ENCODE measurements around the gene CENPV. TPM values are rescaled to one million over a fixed set of nuclear protein-coding genes. Genes with fewer than 3 reads are reported as not detected.
"Not testable (repeated sequence)": the region's sequence is repeated elsewhere in the genome, so short reads cannot be mapped to it uniquely, and the experiment has no call there.

The CENPV gene
- total RNA-seq = 100 to 1,000 TPM in 3 of 8 experiments, 10 to 100 TPM in 4, 1 to 10 TPM in 1; 9.0 to 310 (median 79.3) TPM

- in situ Hi-C loops (cut with MboI; ENCODE audit: low pct_unique_long_range_greater_than_20kb in 2 of 9, low sequenced_read_pairs in 9 of 9, unreplicated experiment in 9 of 9) = loop anchor here in 1 of 9 experiments (25.0 kb wide), 1 partner anchor 159 kb away; no protein-coding TSS in a partner anchor
- ATAC-seq (replicated peaks in 6 of 8) = peak; percentile 50 to 84 (median 68)
- Histone ChIP-seq H3K27ac (peak within 1 kb of the TSS; percentile 85 to 86), H3K4me1 (replicated peaks in 1 of 2) (peaks cover 0 to 9% of the 10 kb centered on the region in 2 donors), H3K4me3 (peak within 1 kb of the TSS; percentile 46 to 69 (median 63))
- WGBS, 10 experiments = 48 to 100% (median 94%) methylated on average over 1 to 19 of the region's 83 CpGs; no CpG with 5 or more reads in 1 of the 10 experiments
Measured at GRCh38 chr17:16353317-16354174, at the start of gene CENPV. Gene CENPV (minus strand): TSS chr17:16353469. CDS start chr17:16353436, 33 bp downstream.

DNA sequence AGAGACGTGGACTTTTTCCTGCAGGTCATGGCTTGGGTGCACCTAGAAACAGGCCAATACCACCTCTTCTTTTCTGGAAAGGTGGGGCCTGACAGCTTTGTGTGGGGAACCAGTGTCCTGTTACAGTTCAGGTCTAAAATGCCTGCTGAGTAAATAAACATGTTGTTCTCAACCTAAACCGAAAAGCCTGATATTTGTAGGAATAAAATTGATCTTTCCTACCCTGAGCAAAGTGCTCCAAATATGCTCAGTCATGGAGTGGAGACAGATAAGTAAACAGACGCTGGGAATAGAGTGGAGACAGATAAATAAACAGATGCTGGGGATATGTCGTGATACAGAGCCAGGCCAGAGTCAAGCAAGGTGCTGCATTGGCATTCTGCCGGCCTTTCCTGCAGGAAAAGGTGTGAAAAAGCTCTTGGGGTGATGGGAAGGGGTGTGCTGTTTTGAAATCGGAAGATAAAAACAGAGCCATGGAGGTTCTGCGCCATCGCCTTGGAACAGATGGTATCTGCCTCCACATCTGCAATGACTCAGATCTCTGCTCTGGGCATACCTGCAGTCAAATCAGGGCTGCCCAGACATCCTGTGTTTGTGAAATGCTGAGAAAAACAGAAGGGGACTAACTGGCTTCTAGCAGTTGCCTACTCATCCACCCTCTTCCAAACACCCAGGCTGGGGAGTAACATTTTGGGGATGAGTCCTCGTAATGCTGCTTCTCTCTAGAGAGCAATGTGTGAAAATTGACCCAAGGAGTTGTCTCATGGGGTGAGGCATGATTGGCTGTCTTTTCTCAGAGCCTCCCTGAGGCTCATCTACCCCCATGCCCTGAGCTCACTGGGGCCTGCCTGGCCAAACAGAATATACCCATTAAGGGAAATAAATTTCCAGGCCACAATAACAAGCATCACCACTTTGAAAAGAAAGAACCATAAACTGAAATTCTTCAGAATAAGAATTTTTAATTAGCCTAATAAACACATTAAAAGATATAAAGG, 45.3 kb upstream of the CENPV start:
- ATAC-seq (replicated peaks in 6 of 8) = peak in 2 of 8 experiments; percentile 33 to 38
- Histone ChIP-seq H3K27ac (no peak overlapping the region), H3K4me1 (replicated peaks in 1 of 2) (peaks cover 0 to 10% of the 10 kb centered on the region in 2 donors), H3K4me3 (no peak overlapping the region)
- WGBS, 10 experiments = 30 to 100% (median 72%) methylated on average over 1 to 7 of the region's 9 CpGs; no CpG with 5 or more reads in 2 of the 10 experiments
- in situ Hi-C loops (cut with MboI; ENCODE audit: low pct_unique_long_range_greater_than_20kb in 2 of 9, low sequenced_read_pairs in 9 of 9, unreplicated experiment in 9 of 9) = loop anchor here in 1 of 9 experiments (25.0 kb wide), 1 partner anchor 114 kb away; no protein-coding TSS in a partner anchor

DNA sequence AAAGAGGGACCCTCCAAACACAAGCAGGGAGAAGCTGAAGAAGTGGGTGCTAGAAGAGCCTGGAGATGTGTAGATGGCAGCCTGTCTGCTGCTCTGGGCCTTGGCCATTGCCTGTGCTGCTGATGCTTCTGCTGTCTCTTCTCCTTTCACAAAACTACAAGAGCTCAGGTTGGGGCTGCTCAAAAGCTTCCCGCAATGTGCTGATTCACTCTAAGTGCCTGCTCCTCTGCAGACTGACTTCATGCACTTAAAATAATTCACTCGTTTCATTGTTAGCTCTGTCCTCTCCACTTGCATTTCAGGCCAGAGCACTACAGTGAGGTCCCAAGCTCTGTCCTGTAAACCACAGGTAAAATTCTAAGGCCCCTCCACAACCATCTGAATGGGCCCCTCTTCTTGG, 43.4 kb upstream of the CENPV start:
- WGBS, 10 experiments = 80 to 100% methylated on average over 1 of the region's 2 CpGs; no CpG with 5 or more reads in 8 of the 10 experiments
- peak in 5 of 8 experiments; percentile 67 to 93 (median 73) for ATAC-seq (replicated peaks in 6 of 8)
- in situ Hi-C loops (cut with MboI; ENCODE audit: low pct_unique_long_range_greater_than_20kb in 2 of 9, low sequenced_read_pairs in 9 of 9, unreplicated experiment in 9 of 9) = loop anchor here in 1 of 9 experiments (25.0 kb wide), 1 partner anchor 116 kb away; no protein-coding TSS in a partner anchor
- not testable (repeated sequence) for H3K27ac ChIP-seq; H3K4me1 ChIP-seq (replicated peaks in 1 of 2); H3K4me3 ChIP-seq

DNA sequence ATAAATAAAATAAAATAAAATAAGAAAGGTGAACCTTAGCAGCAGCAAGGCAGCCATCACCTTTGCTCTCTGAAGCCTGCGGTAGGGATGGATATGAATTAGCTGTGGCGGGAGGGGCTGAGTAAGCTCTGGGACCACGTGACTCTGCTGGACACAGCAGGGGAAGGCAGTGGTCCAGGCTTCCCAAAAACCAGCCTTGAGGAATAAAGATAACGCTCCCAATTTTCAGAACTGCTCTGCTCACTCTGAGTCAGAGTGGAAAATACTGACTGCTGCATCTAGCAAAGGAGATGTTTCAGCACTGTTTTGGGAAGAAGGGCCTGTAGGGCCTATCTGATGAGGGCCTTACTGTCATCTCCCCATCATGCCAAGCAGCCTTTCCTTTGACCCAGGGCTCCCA, 42.6 kb upstream of the CENPV start:
- ATAC-seq (replicated peaks in 6 of 8) = peak in 7 of 8 experiments; percentile 23 to 65 (median 54)
- not testable (repeated sequence) for H3K4me3 ChIP-seq; H3K4me1 ChIP-seq (replicated peaks in 1 of 2); H3K27ac ChIP-seq
- WGBS, 10 experiments = 0 to 80% (median 47%) methylated on average over 1 to 4 of the region's 4 CpGs; no CpG with 5 or more reads in 3 of the 10 experiments
- in situ Hi-C loops (cut with MboI; ENCODE audit: low pct_unique_long_range_greater_than_20kb in 2 of 9, low sequenced_read_pairs in 9 of 9, unreplicated experiment in 9 of 9) = loop anchor here in 1 of 9 experiments (25.0 kb wide), 1 partner anchor 116 kb away; no protein-coding TSS in a partner anchor

DNA sequence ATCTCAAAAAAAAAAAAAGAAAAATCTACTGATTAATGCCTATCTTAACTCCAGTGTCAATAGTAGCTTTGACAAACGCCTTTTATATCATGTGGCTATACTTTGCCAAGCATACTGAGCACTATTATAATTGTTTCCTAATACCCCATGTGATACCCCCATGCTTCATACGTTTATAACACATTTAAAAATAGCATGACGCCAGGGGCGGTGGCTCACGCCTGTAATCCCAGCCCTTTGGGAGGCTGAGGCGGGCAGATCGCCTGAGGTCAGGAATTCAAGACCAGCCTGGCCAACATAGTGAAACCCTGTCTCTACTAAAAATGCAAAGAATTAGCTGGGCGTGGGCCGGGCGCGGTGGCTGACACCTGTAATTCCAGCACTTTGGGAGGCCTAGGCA, 39.2 kb upstream of the CENPV start:
- not testable (repeated sequence) for H3K4me1 ChIP-seq (replicated peaks in 1 of 2); H3K27ac ChIP-seq; H3K4me3 ChIP-seq; ATAC-seq (replicated peaks in 6 of 8)
- WGBS, 10 experiments = 80 to 100% (median 86%) methylated on average over 1 to 8 of the region's 11 CpGs; no CpG with 5 or more reads in 4 of the 10 experiments
- in situ Hi-C loops (cut with MboI; ENCODE audit: low pct_unique_long_range_greater_than_20kb in 2 of 9, low sequenced_read_pairs in 9 of 9, unreplicated experiment in 9 of 9) = loop anchor here in 1 of 9 experiments (25.0 kb wide), 1 partner anchor 120 kb away; no protein-coding TSS in a partner anchor

- no peak overlapping the region for H3K27ac ChIP-seq
- in situ Hi-C loops (cut with MboI; ENCODE audit: low pct_unique_long_range_greater_than_20kb in 2 of 9, low sequenced_read_pairs in 9 of 9, unreplicated experiment in 9 of 9) = loop anchor here in 1 of 9 experiments (25.0 kb wide), 1 partner anchor 121 kb away; no protein-coding TSS in a partner anchor
- 93 to 100% (median 100%) methylated on average over 1 to 3 of the region's 13 CpGs; no CpG with 5 or more reads in 7 of the 10 experiments for WGBS, 10 experiments
- H3K4me3 ChIP-seq = no peak overlapping the region
- no peak for ATAC-seq (replicated peaks in 6 of 8)
- H3K4me1 ChIP-seq (replicated peaks in 1 of 2) = no peaks in the 10 kb centered on the region
Measured at GRCh38 chr17:16391451-16391850, 38.2 kb upstream of the CENPV start.

GRCh38 chr17:16386126-16386507, 32.8 kb upstream of the CENPV start:
- not testable (repeated sequence) for H3K27ac ChIP-seq; H3K4me3 ChIP-seq; H3K4me1 ChIP-seq (replicated peaks in 1 of 2)
- in situ Hi-C loops (cut with MboI; ENCODE audit: low pct_unique_long_range_greater_than_20kb in 2 of 9, low sequenced_read_pairs in 9 of 9, unreplicated experiment in 9 of 9) = loop anchor here in 1 of 9 experiments (25.0 kb wide), 1 partner anchor 126 kb away; no protein-coding TSS in a partner anchor
- 60 to 100% (median 90%) methylated on average over 1 to 8 of the region's 23 CpGs; no CpG with 5 or more reads in 6 of the 10 experiments for WGBS, 10 experiments
- peak in 1 of 8 experiments; percentile 8 for ATAC-seq (replicated peaks in 6 of 8)

DNA sequence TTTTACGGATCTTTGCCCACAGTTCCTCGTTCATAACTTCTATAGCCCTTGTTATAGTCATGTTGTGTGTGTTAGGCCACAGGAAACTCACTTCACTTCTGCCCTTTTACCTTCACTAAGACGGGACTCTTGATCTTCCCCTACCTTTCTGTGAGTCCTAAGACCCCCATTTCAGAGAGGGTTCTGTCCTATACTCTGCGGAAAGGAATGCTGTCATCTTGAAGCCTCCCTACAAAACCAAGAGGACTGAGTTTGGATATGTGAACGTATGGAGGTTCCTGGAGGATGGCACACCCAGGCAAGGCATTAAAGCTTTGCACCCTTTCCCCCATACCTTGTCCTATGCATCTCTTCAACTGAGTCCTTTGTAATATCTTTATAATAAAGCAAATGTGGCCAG, 31.3 kb upstream of the CENPV start:
- Histone ChIP-seq H3K27ac (no peak overlapping the region), H3K4me3 (no peak overlapping the region), H3K4me1 (replicated peaks in 1 of 2) (peaks cover 5 to 8% of the 10 kb centered on the region in 2 donors)
- ATAC-seq (replicated peaks in 6 of 8) = no peak
- in situ Hi-C loops (cut with MboI; ENCODE audit: low pct_unique_long_range_greater_than_20kb in 2 of 9, low sequenced_read_pairs in 9 of 9, unreplicated experiment in 9 of 9) = loop anchor here in 1 of 9 experiments (25.0 kb wide), 1 partner anchor 128 kb away; no protein-coding TSS in a partner anchor
- whole genome bisulfite sequencing, 10 experiments = 65 to 100% (median 93%) methylated on average over 1 to 5 of the region's 5 CpGs; no CpG with 5 or more reads in 1 of the 10 experiments

DNA sequence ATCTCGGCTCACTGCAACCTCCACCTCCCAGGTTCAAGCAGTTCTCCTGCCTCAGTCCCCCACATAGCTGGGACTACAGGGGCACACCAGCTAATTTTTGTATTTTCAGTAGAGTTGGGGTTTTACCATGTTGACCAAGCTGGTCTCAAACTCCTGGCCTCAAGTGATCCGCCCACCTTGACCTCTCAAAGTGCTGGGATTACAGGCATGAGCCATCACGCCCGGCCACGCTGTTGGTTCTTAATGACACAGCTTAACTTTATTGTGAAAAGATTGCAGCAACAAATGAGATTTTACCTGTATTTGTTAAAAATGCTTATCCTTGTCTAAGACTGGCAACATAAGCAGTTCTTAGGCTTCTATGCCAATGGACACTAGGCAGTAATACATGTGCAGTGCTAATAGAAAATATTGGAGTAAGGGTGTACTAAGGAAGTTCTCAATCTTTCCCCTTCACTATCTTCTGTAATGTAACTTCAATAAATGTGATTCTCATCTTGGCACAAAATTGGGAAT, 30.6 kb upstream of the CENPV start:
- 72 to 100% (median 100%) methylated on average over 1 to 4 of the region's 5 CpGs; no CpG with 5 or more reads in 1 of the 10 experiments for whole genome bisulfite sequencing, 10 experiments
- no peak for ATAC-seq (replicated peaks in 6 of 8)
- Histone ChIP-seq H3K4me1 (replicated peaks in 1 of 2) (peaks cover 5 to 8% of the 10 kb centered on the region in 2 donors), H3K4me3 (no peak overlapping the region), H3K27ac (no peak overlapping the region)
- in situ Hi-C loops (cut with MboI; ENCODE audit: low pct_unique_long_range_greater_than_20kb in 2 of 9, low sequenced_read_pairs in 9 of 9, unreplicated experiment in 9 of 9) = loop anchor here in 1 of 9 experiments (25.0 kb wide), 1 partner anchor 128 kb away; no protein-coding TSS in a partner anchor

- no peak for ATAC-seq (replicated peaks in 6 of 8)
- 40 to 100% (median 100%) methylated on average over 1 to 3 of the region's 4 CpGs; no CpG with 5 or more reads in 2 of the 10 experiments for WGBS, 10 experiments
- Histone ChIP-seq H3K27ac (no peak overlapping the region), H3K4me3 (no peak overlapping the region), H3K4me1 (replicated peaks in 1 of 2) (peaks cover 5 to 8% of the 10 kb centered on the region in 2 donors)
- in situ Hi-C loops (cut with MboI; ENCODE audit: low pct_unique_long_range_greater_than_20kb in 2 of 9, low sequenced_read_pairs in 9 of 9, unreplicated experiment in 9 of 9) = loop anchor here in 1 of 9 experiments (25.0 kb wide), 1 partner anchor 129 kb away; no protein-coding TSS in a partner anchor
Measured at GRCh38 chr17:16383216-16383615, 29.9 kb upstream of the CENPV start.

DNA sequence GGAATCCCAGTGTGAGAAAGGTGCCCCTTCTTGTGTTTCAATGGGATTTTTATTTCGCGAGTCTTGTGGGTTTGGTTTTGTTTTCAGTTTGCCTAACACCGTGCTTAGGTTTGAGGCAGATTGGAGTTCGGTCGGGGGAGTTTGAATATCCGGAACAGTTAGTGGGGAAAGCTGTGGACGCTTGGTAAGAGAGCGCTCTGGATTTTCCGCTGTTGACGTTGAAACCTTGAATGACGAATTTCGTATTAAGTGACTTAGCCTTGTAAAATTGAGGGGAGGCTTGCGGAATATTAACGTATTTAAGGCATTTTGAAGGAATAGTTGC, 28.2 kb upstream of the CENPV start:
- H3K4me3 ChIP-seq = peak overlapping the region; percentile 42 to 72 (median 52)
- H3K4me1 ChIP-seq (replicated peaks in 1 of 2) = peaks cover 5 to 8% of the 10 kb centered on the region in 2 donors
- 0 to 9% (median 3%) methylated on average over 4 to 13 of the region's 14 CpGs; no CpG with 5 or more reads in 1 of the 10 experiments for WGBS, 10 experiments
- in situ Hi-C loops (cut with MboI; ENCODE audit: low pct_unique_long_range_greater_than_20kb in 2 of 9, low sequenced_read_pairs in 9 of 9, unreplicated experiment in 9 of 9) = loop anchor here in 1 of 9 experiments (25.0 kb wide), 1 partner anchor 131 kb away; no protein-coding TSS in a partner anchor
- H3K27ac ChIP-seq = peak overlapping the region; percentile 96 to 99
- peak in 2 of 8 experiments; percentile 1 for ATAC-seq (replicated peaks in 6 of 8)

Data from motor neuron (in vitro differentiated cells).